HepG2 (cell line): Measurements from ENCODE around the gene SIX5. TPM values are rescaled to one million over a fixed set of nuclear protein-coding genes. Genes with fewer than 3 reads are reported as not detected.

Experiments
- ATAC-seq: fragments of 200-7000 bp; cut with Tn5 transposase; 3 replicates; pipeline ENCODE4 v1.9.1; 2020; ENCODE audit warnings: mild to moderate bottlenecking, moderate library complexity
- BruUV-seq: library from RNA; stranded (reverse); fragments of 400-500 nt; replicated peaks from 2 replicates; lab custom pipeline; 2021; lab: Mats Ljungman, UMichigan
- CTCF ChIA-PET: fragments of 300-600 bp; formaldehyde crosslinking; extraction: SDS; loops from one replicate; lab custom pipeline; 2021; ENCODE audit warnings: low total read pairs, inconsistent platforms, low intra/inter-chr PET ratio; lab: Yijun Ruan, JAX
- POLR2A ChIA-PET: fragments of 350-600 bp; sonication (Branson Sonifier 250); formaldehyde crosslinking; loops from one replicate; lab custom pipeline; 2020; ENCODE audit warnings: antibody characterized with exemption, inconsistent platforms; lab: Yijun Ruan, JAX
- DNase-seq: peaks from one replicate; pipeline ENCODE4 v3.0.0-alpha.2; 2015; ENCODE audit warnings: low spot score
- FAIRE-seq: peaks from 3 replicates; lab custom pipeline; 2011; peaks lifted over from hg19 to GRCh38; lab: Jason Lieb, UNC
- H2AFZ ChIP-seq: one replicate; pipeline ENCODE4 v1.6.1; 2011; ENCODE audit warnings: low read length, inconsistent platforms
- H3K27ac ChIP-seq: fragments of 300-600 bp; 3 replicates; pipeline ENCODE4 v1.8.0; 2011; ENCODE audit warnings: mixed run types, mild to moderate bottlenecking, mixed read lengths, low read length, inconsistent platforms; ENCODE audit not compliant: insufficient read depth; ENCODE audit errors: extremely low read length
- H3K27me3 ChIP-seq, 2 experiments: fragments of 200-600 bp in 1 of 2; 2 replicates in 1 of 2; 3 replicates in 1 of 2; pipeline versions ENCODE4 v1.6.0 to v1.8.0; 2011; ENCODE audit warnings: low read length in 2 of 2, mild to moderate bottlenecking in 2 of 2, moderate library complexity in 2 of 2, inconsistent platforms in 1 of 2; ENCODE audit not compliant: insufficient read depth in 2 of 2, control insufficient read depth in 1 of 2
- H3K36me3 ChIP-seq, 2 experiments: fragments of 200-600 bp in 1 of 2; replicated peaks in 1 of 2; 2 replicates in 1 of 2; 3 replicates in 1 of 2; pipeline versions ENCODE4 v1.5.1 to v1.8.0; 2011; ENCODE audit warnings: low read length in 2 of 2, inconsistent platforms in 1 of 2; ENCODE audit not compliant: insufficient read depth in 2 of 2, control insufficient read depth in 1 of 2
- H3K4me1 ChIP-seq: 2 replicates; pipeline ENCODE4 v1.5.1; 2012; ENCODE audit warnings: low read length, inconsistent platforms; ENCODE audit not compliant: insufficient read depth
- H3K4me2 ChIP-seq: 2 replicates; pipeline ENCODE4 v1.6.0; 2011; ENCODE audit warnings: low read depth, low read length, inconsistent platforms
- H3K4me3 ChIP-seq, 3 experiments: fragments of 200-600 bp in 1 of 3; sonication (generic), shearing (Covaris generic) in 1 of 3; replicated peaks in 1 of 3; 2 replicates each; pipeline ENCODE4 v1.5.1; 2011 to 2016; ENCODE audit warnings: low read length in 3 of 3, inconsistent platforms in 2 of 3, low read depth in 2 of 3, mild to moderate bottlenecking in 2 of 3, control low read depth in 1 of 3, mixed read lengths in 1 of 3; ENCODE audit not compliant: insufficient read depth in 1 of 3
- H3K79me2 ChIP-seq: one replicate; pipeline ENCODE4 v1.6.1; 2011; ENCODE audit warnings: low read length, inconsistent platforms; ENCODE audit not compliant: insufficient read depth
- H3K9ac ChIP-seq: 2 replicates; pipeline ENCODE4 v1.6.0; 2011; ENCODE audit warnings: mild to moderate bottlenecking, low read depth, low read length, inconsistent platforms; ENCODE audit not compliant: insufficient read depth
- H3K9me3 ChIP-seq: 2 replicates; pipeline ENCODE4 v1.5.1; 2012; ENCODE audit warnings: mild to moderate bottlenecking, low read length
- H4K20me1 ChIP-seq: 2 replicates; pipeline ENCODE4 v1.6.0; 2011; ENCODE audit warnings: inconsistent platforms, mild to moderate bottlenecking, low read length, moderate library complexity; ENCODE audit not compliant: insufficient read depth
- AGO1 ChIP-seq: fragments of 200-400 bp; formaldehyde crosslinking; IDR thresholded peaks from 2 replicates; pipeline ENCODE4 v1.6.1; 2017; ENCODE audit warnings: mild to moderate bottlenecking, low read depth, low read length, moderate library complexity; ENCODE audit not compliant: poor library complexity, severe bottlenecking
- AGO2 ChIP-seq: fragments of 200-400 bp; formaldehyde crosslinking; optimal IDR thresholded peaks from 2 replicates; pipeline ENCODE3; 2017; ENCODE audit warnings: mild to moderate bottlenecking, low read depth, low read length, moderate library complexity
- ELF1 ChIP-seq: sonication (generic); formaldehyde crosslinking; IDR thresholded peaks from 2 replicates; pipeline ENCODE4 v1.4.0; 2020; ENCODE audit warnings: missing genetic modification reagents
- MYC ChIP-seq: sonication (generic); formaldehyde crosslinking; IDR thresholded peaks from 2 replicates; pipeline ENCODE4 v1.9.0; 2021; ENCODE audit warnings: missing genetic modification reagents, borderline replicate concordance
- PCBP1 ChIP-seq: fragments of 200-400 bp; formaldehyde crosslinking; IDR thresholded peaks from 2 replicates; pipeline ENCODE4 v1.6.1; 2017; ENCODE audit warnings: mild to moderate bottlenecking, low read depth, low read length, borderline replicate concordance
- POLR2A ChIP-seq, 2 experiments: IDR thresholded peaks; 2 replicates each; pipeline ENCODE4 v1.6.1; 2011; ENCODE audit warnings: low read depth in 2 of 2, low read length in 2 of 2, mild to moderate bottlenecking in 1 of 2, moderate library complexity in 1 of 2; ENCODE audit not compliant: insufficient read depth in 1 of 2
- RBFOX2 ChIP-seq: fragments of 200-400 bp; formaldehyde crosslinking; IDR thresholded peaks from 2 replicates; pipeline ENCODE4 v1.6.1; 2017; ENCODE audit warnings: low read depth, mild to moderate bottlenecking, low read length
- SRSF4 ChIP-seq: fragments of 200-400 bp; formaldehyde crosslinking; IDR thresholded peaks from one replicate; pipeline ENCODE4 v1.6.1; 2018; ENCODE audit warnings: mild to moderate bottlenecking, low read depth, low read length, moderate library complexity; ENCODE audit not compliant: poor library complexity, severe bottlenecking
- ZNF616 ChIP-seq: sonication (generic); formaldehyde crosslinking; IDR thresholded peaks from 2 replicates; pipeline ENCODE4 v1.5.0; 2020; ENCODE audit warnings: low read depth, mild to moderate bottlenecking, missing genetic modification reagents
- ZXDC ChIP-seq: sonication (generic); formaldehyde crosslinking; IDR thresholded peaks from 2 replicates; pipeline ENCODE4 v1.5.0; 2020; ENCODE audit warnings: mild to moderate bottlenecking, missing genetic modification reagents
- WGBS: methylation state at CpG from one replicate; pipeline ENCODE4 v1.1.6; 2017; ENCODE audit warnings: low lambda C conversion rate; 5-methylcytosine and 5-hydroxymethylcytosine counted together
- in situ Hi-C: cut with HindIII; loops from 2 replicates; pipeline ENCODE4 v1.10.0; 2017; ENCODE audit warnings: low pct_unique_long_range_greater_than_20kb; ENCODE audit not compliant: extremely low pct_ligation_motif_present
- intact Hi-C: fragments of 100-400 bp; cut with micrococcal nuclease; formaldehyde crosslinking; loops from one replicate; pipeline ENCODE4 v1.10.0; 2022; ENCODE audit not compliant: unreplicated experiment
- polyA plus RNA-seq, 8 experiments: library from polyadenylated mRNA; depleted of rRNA in 3 of 8; stranded (reverse) in 7 of 8; unstranded in 1 of 8; fragments of >200 nt; fragmentation: Illumina TruSeq in 4 of 8; extraction: Trizol in 4 of 8; gene quantifications; 2 replicates each; pipeline versions ENCODE4 v1.2.1 to v1.2.3, GENCODE V29; 2011 to 2016; ENCODE audit warnings: low read depth in 4 of 8, missing spikeins in 1 of 8, mixed read lengths in 1 of 8; ENCODE audit not compliant: insufficient read depth in 1 of 8
- total RNA-seq, 5 experiments: library from RNA; depleted of rRNA; stranded (reverse); fragments of >200 nt; fragmentation: Illumina TruSeq; extraction: Trizol; gene quantifications; 2 replicates each; pipeline ENCODE4 v1.2.3, GENCODE V29; 2016; ENCODE audit warnings: low read depth in 1 of 5

The SIX5 gene
- total and polyA plus RNA-seq, 2 of the 13 experiments (the other 11 are each of a cell fraction or from before 2014, with no cell fraction given), result 7.7 to 10.5 TPM

DNA sequence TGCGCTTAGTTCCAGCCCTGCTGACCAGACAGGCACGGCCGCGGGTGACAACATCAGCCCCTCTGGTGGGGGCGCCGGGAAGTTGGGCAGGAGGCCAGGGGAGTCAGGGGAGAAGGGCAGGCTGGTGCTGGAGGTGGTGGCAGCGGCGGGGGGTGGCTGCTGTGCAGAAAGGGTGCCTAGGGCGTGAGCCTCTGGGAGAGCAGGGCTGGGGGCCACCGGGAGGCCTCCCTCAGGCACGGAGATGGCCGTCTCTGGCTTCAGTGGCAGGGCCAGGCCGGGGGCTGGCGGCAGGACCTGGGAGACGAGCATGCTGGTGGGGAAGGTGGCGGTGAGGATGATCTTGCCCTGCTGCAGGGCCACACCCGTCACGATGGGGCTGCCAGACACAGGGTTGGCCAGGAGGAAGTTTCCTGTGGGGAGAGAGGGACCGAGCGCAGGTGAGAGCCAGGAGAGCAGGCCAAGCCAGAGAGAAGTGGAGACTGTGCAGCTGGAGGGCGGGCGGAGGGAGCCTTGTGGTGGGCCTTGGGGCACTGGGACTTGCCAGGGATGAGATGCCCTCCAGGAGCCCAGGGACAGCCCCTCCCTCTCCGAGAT lies 3.3 kb downstream of the SIX5 start:
- WGBS, result 94% methylated on average over 14 of the region's 23 CpGs
- H3K4me3 ChIP-seq, result no peak overlapping the region
- H3K9ac ChIP-seq, result no peak overlapping the region
- no peaks in the 10 kb centered on the region for H3K9me3 ChIP-seq
- no peak overlapping the region for H2AFZ ChIP-seq
- BruUV-seq, result no TSS peak
- H3K27me3 ChIP-seq, result peaks cover 8 to 19% of the 10 kb centered on the region in 2 experiments; a peak in 3 of 5 replicates
- no peaks in the 10 kb centered on the region for H4K20me1 ChIP-seq
- no peak for TF ChIP-seq ZXDC (CRISPR knock-in tag)
- 0 out of 2 replicates have a peak, but pooled peaks have one; percentile 41 for TF ChIP-seq ZNF616 (CRISPR knock-in tag)
- peak; percentile 48 for TF ChIP-seq SRSF4
- TF ChIP-seq RBFOX2, result 0 out of 2 replicates have a peak, but pooled peaks have one; percentile 15
- TF ChIP-seq MYC, result no peak
- TF ChIP-seq AGO1, result peak; percentile 88
- TF ChIP-seq AGO2, result peak; percentile 88
- no peak for TF ChIP-seq PCBP1
- TF ChIP-seq POLR2A (IDR thresholded peaks at IDR 0.05; ENCODE audit: insufficient read depth in 1 of 2, low read depth in 2 of 2, low read length in 2 of 2), result peak in 1 of 2 experiments; percentile 11; a peak in 2 of 4 replicates
- TF ChIP-seq ELF1, result no peak
- TF ChIP-seq, all 625 proteins: peak for 6
- Histone ChIP-seq H3K36me3 (no peaks in the 10 kb centered on the region), H3K4me2 (no peak overlapping the region), H3K27ac (no peak overlapping the region), H3K4me1 (peaks cover 10% of the 10 kb centered on the region; the same call in 1 of the 2 replicates), H3K79me2 (peaks cover 3% of the 10 kb centered on the region)
- ATAC-seq (no peak), DNase-seq (no peak), FAIRE-seq (no peak)
- CTCF ChIA-PET, result no interaction called here
- in situ Hi-C loops (no loop called here), intact Hi-C loops (loop anchor here (5.0 kb wide), 1 partner anchor 33 kb away; the partner anchor contains the start of genes FBXO46 and MEIOSIN)
- POLR2A ChIA-PET, result interaction anchor here (0.5 kb wide), 1 partner anchor 10 kb away, joined by 3 read pairs; no protein-coding TSS in a partner anchor
